ENCODE data around the gene COL4A3.

The COL4A3 gene

DNA sequence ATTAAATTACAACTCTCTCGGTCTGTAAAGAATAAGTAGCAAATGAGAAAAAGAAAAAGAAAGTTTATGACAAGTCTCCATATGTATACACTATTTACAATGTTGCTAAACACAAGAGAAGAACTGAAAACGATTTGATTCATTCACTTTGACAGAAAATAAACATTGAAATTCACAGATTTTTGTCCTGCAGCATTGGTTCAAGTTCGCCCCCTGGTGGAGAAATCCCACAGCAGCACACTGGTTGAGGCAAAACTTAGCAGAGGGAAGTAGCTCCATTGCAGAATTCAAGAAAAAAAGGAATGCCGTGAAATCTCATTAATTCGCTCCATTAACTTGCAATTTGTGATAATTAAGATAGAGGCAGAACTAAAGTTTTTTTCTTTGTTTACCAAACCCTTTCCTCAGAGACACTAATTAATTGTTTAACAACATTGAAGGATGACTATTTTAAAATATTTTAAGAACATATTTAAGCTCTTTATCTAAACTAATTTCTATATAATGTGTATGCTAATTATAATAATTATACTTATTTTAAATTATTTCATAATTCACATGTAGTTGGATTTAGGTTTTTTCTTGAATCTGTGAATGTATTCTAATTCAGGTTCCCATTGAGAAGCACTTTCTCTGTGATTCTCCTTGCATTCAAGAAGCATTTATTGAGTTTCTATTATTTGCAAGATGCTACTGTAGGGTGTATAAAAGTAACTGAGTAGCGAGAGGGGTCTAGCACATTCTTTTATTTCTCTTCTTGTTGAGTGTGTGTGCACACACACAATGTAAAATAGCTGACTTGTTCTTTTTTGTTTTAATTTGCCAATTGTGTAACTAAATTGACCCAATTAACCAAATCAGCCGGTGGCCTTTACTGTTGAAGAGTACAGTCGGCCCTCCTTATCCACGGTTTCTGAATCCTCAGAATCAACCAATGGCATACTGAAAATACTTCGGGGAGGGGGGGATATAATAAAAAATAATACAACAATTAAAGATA, 74.1 kb downstream of the COL4A3 start:
- TF ChIP-seq, protein P1, sequence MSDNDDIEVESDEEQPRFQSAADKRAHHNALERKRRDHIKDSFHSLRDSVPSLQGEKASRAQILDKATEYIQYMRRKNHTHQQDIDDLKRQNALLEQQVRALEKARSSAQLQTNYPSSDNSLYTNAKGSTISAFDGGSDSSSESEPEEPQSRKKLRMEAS (IDR thresholded peaks at IDR 0.05): 0 out of 2 replicates have a peak, but pooled peaks have one; percentile 27
- TF ChIP-seq EP300 (IDR thresholded peaks at IDR 0.05; ENCODE audit: borderline replicate concordance) (no peak), RAD21 (IDR thresholded peaks at IDR 0.05; ENCODE audit: low read depth) (peak; percentile 87), CREB1 (IDR thresholded peaks at IDR 0.05; ENCODE audit: low read depth) (no peak), TCF12 (IDR thresholded peaks at IDR 0.05; ENCODE audit: low read depth) (no peak), TAF1 (IDR thresholded peaks at IDR 0.05; ENCODE audit: low read depth) (no peak), NFIC (IDR thresholded peaks at IDR 0.05) (no peak), YY1 (IDR thresholded peaks at IDR 0.05; ENCODE audit: low read depth) (no peak), EGR1 (IDR thresholded peaks at IDR 0.05) (no peak)
- TF ChIP-seq, protein P2, sequence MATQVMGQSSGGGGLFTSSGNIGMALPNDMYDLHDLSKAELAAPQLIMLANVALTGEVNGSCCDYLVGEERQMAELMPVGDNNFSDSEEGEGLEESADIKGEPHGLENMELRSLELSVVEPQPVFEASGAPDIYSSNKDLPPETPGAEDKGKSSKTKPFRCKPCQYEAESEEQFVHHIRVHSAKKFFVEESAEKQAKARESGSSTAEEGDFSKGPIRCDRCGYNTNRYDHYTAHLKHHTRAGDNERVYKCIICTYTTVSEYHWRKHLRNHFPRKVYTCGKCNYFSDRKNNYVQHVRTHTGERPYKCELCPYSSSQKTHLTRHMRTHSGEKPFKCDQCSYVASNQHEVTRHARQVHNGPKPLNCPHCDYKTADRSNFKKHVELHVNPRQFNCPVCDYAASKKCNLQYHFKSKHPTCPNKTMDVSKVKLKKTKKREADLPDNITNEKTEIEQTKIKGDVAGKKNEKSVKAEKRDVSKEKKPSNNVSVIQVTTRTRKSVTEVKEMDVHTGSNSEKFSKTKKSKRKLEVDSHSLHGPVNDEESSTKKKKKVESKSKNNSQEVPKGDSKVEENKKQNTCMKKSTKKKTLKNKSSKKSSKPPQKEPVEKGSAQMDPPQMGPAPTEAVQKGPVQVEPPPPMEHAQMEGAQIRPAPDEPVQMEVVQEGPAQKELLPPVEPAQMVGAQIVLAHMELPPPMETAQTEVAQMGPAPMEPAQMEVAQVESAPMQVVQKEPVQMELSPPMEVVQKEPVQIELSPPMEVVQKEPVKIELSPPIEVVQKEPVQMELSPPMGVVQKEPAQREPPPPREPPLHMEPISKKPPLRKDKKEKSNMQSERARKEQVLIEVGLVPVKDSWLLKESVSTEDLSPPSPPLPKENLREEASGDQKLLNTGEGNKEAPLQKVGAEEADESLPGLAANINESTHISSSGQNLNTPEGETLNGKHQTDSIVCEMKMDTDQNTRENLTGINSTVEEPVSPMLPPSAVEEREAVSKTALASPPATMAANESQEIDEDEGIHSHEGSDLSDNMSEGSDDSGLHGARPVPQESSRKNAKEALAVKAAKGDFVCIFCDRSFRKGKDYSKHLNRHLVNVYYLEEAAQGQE (IDR thresholded peaks at IDR 0.05; ENCODE audit: low read depth): no peak

DNA sequence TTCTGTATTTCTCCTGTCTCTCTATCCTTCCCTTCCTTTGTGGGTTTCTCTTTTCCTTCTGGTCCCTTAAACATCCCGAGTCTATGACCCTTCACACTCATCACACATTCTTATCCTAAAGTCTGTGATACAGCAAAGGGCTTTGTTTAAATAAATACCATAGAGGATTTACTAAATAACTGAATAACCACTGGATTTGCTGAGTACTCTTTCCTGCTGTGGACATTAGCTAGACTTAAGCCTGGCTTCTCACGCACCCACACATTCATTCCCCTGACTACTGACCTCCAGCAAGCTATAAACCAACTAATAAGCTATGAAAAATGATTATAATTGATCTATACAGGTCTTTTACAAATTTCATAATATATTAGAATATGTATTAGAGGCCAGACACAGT, 76.6 kb downstream of the COL4A3 start:
- no peak for TF ChIP-seq RAD21 (IDR thresholded peaks at IDR 0.05; ENCODE audit: low read depth)
- TF ChIP-seq CREB1 (IDR thresholded peaks at IDR 0.05; ENCODE audit: low read depth): no peak
- no peak for TF ChIP-seq CEBPB (IDR thresholded peaks at IDR 0.05)
- TF ChIP-seq NFIC (IDR thresholded peaks at IDR 0.05): no peak
- TF ChIP-seq EP300 (IDR thresholded peaks at IDR 0.05; ENCODE audit: borderline replicate concordance): no peak

DNA sequence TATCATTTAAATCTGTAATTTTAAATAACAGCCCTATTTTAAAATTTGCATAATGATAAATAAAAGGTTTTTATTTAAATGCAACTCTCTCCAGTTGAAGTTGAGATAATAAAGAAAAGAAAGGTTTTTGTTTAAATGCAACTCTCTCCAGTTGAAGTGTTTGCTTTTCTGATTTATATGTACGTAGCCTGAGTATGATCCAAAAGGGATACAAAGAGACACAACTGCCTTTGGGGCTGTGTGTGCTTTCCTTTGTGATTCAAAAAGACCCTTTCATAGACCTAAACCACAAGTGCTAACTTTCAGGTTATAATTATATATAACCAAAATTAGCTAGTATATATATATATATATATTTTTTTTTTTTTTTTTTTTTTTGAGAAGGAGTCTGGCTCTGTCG, 84.5 kb downstream of the COL4A3 start:
- TF ChIP-seq TAF1 (IDR thresholded peaks at IDR 0.05; ENCODE audit: low read depth) (no peak), RAD21 (IDR thresholded peaks at IDR 0.05; ENCODE audit: low read depth) (no peak), TEAD4 (IDR thresholded peaks at IDR 0.05) (no peak), YY1 (IDR thresholded peaks at IDR 0.05; ENCODE audit: low read depth) (no peak), TCF12 (IDR thresholded peaks at IDR 0.05; ENCODE audit: low read depth) (no peak), EP300 (IDR thresholded peaks at IDR 0.05; ENCODE audit: borderline replicate concordance) (no peak), FOXM1 (IDR thresholded peaks at IDR 0.05; ENCODE audit: borderline replicate concordance, low read depth) (no peak), CREB1 (IDR thresholded peaks at IDR 0.05; ENCODE audit: low read depth) (no peak), NFIC (IDR thresholded peaks at IDR 0.05) (no peak), CEBPB (IDR thresholded peaks at IDR 0.05) (no peak)
- TF ChIP-seq, protein P3, sequence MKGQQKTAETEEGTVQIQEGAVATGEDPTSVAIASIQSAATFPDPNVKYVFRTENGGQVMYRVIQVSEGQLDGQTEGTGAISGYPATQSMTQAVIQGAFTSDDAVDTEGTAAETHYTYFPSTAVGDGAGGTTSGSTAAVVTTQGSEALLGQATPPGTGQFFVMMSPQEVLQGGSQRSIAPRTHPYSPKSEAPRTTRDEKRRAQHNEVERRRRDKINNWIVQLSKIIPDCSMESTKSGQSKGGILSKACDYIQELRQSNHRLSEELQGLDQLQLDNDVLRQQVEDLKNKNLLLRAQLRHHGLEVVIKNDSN (IDR thresholded peaks at IDR 0.05): no peak

DNA sequence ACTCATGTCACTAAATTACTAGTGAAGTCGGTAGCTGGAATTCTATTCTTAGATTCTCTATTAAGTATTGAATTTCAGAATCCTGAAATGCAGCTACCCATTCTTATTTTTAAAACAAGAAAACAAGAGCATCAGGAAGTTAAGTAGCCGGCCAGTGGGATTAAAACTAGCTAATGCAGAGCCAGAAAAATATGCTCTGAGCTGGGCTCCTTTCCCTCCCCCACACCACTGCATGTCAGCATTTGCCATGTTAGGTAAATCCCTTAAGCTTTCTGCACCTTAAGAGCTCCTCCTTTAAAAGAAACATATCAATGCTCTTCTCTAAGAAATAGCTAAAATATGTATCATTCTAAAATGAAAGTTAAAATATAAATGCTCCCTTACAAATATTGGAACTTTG, 88.4 kb downstream of the COL4A3 start:
- TF ChIP-seq EGR1 (IDR thresholded peaks at IDR 0.05) (no peak), TCF12 (IDR thresholded peaks at IDR 0.05; ENCODE audit: low read depth) (no peak), FOXM1 (IDR thresholded peaks at IDR 0.05; ENCODE audit: borderline replicate concordance, low read depth) (no peak), CREB1 (IDR thresholded peaks at IDR 0.05; ENCODE audit: low read depth) (no peak), NFIC (IDR thresholded peaks at IDR 0.05) (no peak), ZBTB7A (IDR thresholded peaks at IDR 0.05; ENCODE audit: low read depth) (no peak), RAD21 (IDR thresholded peaks at IDR 0.05; ENCODE audit: low read depth) (no peak), TEAD4 (IDR thresholded peaks at IDR 0.05) (no peak), EP300 (IDR thresholded peaks at IDR 0.05; ENCODE audit: borderline replicate concordance) (no peak), YY1 (IDR thresholded peaks at IDR 0.05; ENCODE audit: low read depth) (no peak), TAF1 (IDR thresholded peaks at IDR 0.05; ENCODE audit: low read depth) (no peak), CEBPB (IDR thresholded peaks at IDR 0.05) (no peak)
- TF ChIP-seq, protein P2 (IDR thresholded peaks at IDR 0.05; ENCODE audit: low read depth): no peak
- TF ChIP-seq, protein P3 (IDR thresholded peaks at IDR 0.05): no peak
- TF ChIP-seq, protein P1 (IDR thresholded peaks at IDR 0.05): no peak

DNA sequence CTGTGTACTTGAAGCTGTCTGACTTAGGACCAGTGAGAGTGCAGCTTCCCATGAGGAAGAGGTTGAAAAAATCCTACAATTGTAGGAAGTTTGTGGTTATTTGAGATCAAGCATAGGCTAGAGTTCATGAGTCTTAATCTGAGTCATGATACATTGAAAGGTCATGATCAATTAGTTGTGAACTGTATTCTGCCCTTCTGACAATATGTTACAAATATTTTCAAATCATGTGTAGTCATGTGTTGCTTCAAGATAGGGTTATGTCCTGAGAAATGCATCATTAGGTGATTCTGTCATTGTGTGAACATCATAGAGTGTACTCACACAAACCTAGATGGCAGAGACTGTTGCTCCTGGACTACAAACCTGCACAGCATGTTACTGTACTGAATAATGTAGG, 92.2 kb downstream of the COL4A3 start:
- TF ChIP-seq, protein P1 (IDR thresholded peaks at IDR 0.05): no peak
- TF ChIP-seq, protein P2 (IDR thresholded peaks at IDR 0.05; ENCODE audit: low read depth): no peak
- TF ChIP-seq EP300 (IDR thresholded peaks at IDR 0.05; ENCODE audit: borderline replicate concordance) (no peak), CEBPB (IDR thresholded peaks at IDR 0.05) (no peak), RAD21 (IDR thresholded peaks at IDR 0.05; ENCODE audit: low read depth) (no peak), YY1 (IDR thresholded peaks at IDR 0.05; ENCODE audit: low read depth) (no peak), TEAD4 (IDR thresholded peaks at IDR 0.05) (no peak), TAF1 (IDR thresholded peaks at IDR 0.05; ENCODE audit: low read depth) (no peak), TCF12 (IDR thresholded peaks at IDR 0.05; ENCODE audit: low read depth) (no peak), CREB1 (IDR thresholded peaks at IDR 0.05; ENCODE audit: low read depth) (no peak), ZBTB7A (IDR thresholded peaks at IDR 0.05; ENCODE audit: low read depth) (no peak), FOXM1 (IDR thresholded peaks at IDR 0.05; ENCODE audit: borderline replicate concordance, low read depth) (no peak), EGR1 (IDR thresholded peaks at IDR 0.05) (no peak), NFIC (IDR thresholded peaks at IDR 0.05) (no peak)
- TF ChIP-seq, protein P3 (IDR thresholded peaks at IDR 0.05): no peak
